GM23338 (cell line): ENCODE measurements around the gene DACT1.

Source experiments
- CREB1 ChIP-seq: fragments of 250-450 bp; sonication (Bioruptor Pico); IDR thresholded peaks from 2 replicates; pipeline ENCODE4 v1.5.0; 2020; ENCODE audit warnings: low read depth, mild to moderate bottlenecking, moderate library complexity
- CTCF ChIP-seq, 2 experiments: fragments of 200-600 bp in 1 of 2; sonication (generic) in 1 of 2; conservative IDR thresholded peaks; 2 replicates each; pipeline versions ENCODE4 v1.5.1 to v1.6.1; 2016 to 2017; ENCODE audit warnings: antibody characterized with exemption in 2 of 2, low read depth in 2 of 2, mild to moderate bottlenecking in 2 of 2, moderate library complexity in 1 of 2
- EZH2 ChIP-seq: fragments of 200-600 bp; sonication (generic); IDR thresholded peaks from one replicate; pipeline ENCODE4 v1.8.0; 2017; ENCODE audit warnings: antibody characterized with exemption, mild to moderate bottlenecking, low read depth; ENCODE audit not compliant: unreplicated experiment
- EZH2phosphoT487 ChIP-seq: fragments of 200-600 bp; sonication (generic); IDR thresholded peaks from one replicate; pipeline ENCODE4 v1.8.1; 2018; ENCODE audit warnings: antibody characterized with exemption; ENCODE audit not compliant: unreplicated experiment
- POLR2AphosphoS5 ChIP-seq: IDR thresholded peaks from 2 replicates; pipeline ENCODE4 v1.6.1; 2016; ENCODE audit warnings: antibody characterized with exemption, low read depth
- REST ChIP-seq: IDR thresholded peaks from one replicate; pipeline ENCODE4 v1.6.1; 2018; ENCODE audit warnings: antibody characterized with exemption; ENCODE audit not compliant: unreplicated experiment
- ZNF331 ChIP-seq: fragments of 250-450 bp; sonication (Bioruptor Pico); IDR thresholded peaks from 2 replicates; pipeline ENCODE4 v1.5.0; 2020; ENCODE audit warnings: low read depth, mild to moderate bottlenecking, moderate library complexity

GRCh38 chr14:58665773-58666500 is 28.2 kb downstream of the DACT1 start:
- TF ChIP-seq EZH2phosphoT487 (no peak), CTCF (conservative IDR thresholded peaks at IDR 0.05; ENCODE audit: low read depth in 2 of 2) (no peak), REST (no peak), ZNF331 (CRISPR knock-in tag) (no peak), CREB1 (CRISPR knock-in tag) (no peak), POLR2AphosphoS5 (no peak), EZH2 (no peak)
